HepG2 (cell line): ENCODE data around the gene E2F1. TPM values are rescaled to one million over a fixed set of nuclear protein-coding genes. Genes with fewer than 3 reads are reported as not detected.
A peak's percentile ranks its signal among the peaks of the same experiment; 100 is the strongest.

Experiments used
- DRAP1 ChIP-seq: IDR thresholded peaks from 2 replicates; pipeline ENCODE4 v1.6.1; 2016; ENCODE audit warnings: missing genetic modification reagents, missing compliant biosample characterization
- DZIP1 ChIP-seq: sonication (generic); formaldehyde crosslinking; IDR thresholded peaks from 2 replicates; pipeline ENCODE4 v1.5.0; 2020; ENCODE audit warnings: mild to moderate bottlenecking, missing genetic modification reagents
- ELF3 ChIP-seq: IDR thresholded peaks from 2 replicates; pipeline ENCODE4 v1.6.1; 2016; ENCODE audit warnings: missing genetic modification reagents, missing compliant biosample characterization
- HDAC1 ChIP-seq: sonication (generic); formaldehyde crosslinking; IDR thresholded peaks from 2 replicates; pipeline ENCODE4 v1.5.1; 2020; ENCODE audit warnings: mild to moderate bottlenecking, missing genetic modification reagents
- HMGXB4 ChIP-seq, 2 experiments: sonication (generic) in 1 of 2; formaldehyde crosslinking in 1 of 2; IDR thresholded peaks; 2 replicates each; pipeline versions ENCODE4 v1.4.0 to v1.6.1; 2018 to 2020; ENCODE audit warnings: missing genetic modification reagents in 2 of 2, borderline replicate concordance in 1 of 2, low read depth in 1 of 2, mild to moderate bottlenecking in 1 of 2, missing biosample characterization in 1 of 2
- MXD1 ChIP-seq: sonication (generic); formaldehyde crosslinking; IDR thresholded peaks from 2 replicates; pipeline ENCODE4 v1.4.0; 2020; ENCODE audit warnings: mild to moderate bottlenecking, missing genetic modification reagents
- PATZ1 ChIP-seq: sonication (generic); formaldehyde crosslinking; IDR thresholded peaks from 2 replicates; pipeline ENCODE4 v1.4.0; 2020; ENCODE audit warnings: missing genetic modification reagents
- RAD21 ChIP-seq: fragments of 450-650 bp; formaldehyde crosslinking; IDR thresholded peaks from 2 replicates; pipeline ENCODE4 v1.5.0; 2020; ENCODE audit warnings: mild to moderate bottlenecking
- ZNF18 ChIP-seq: sonication (generic); formaldehyde crosslinking; IDR thresholded peaks from 2 replicates; pipeline ENCODE4 v1.8.0; 2022; ENCODE audit warnings: mild to moderate bottlenecking, missing genetic modification reagents; ENCODE audit not compliant: insufficient replicate concordance
- ZNF280B ChIP-seq: sonication (generic); formaldehyde crosslinking; IDR thresholded peaks from 2 replicates; pipeline ENCODE4 v1.5.0; 2020; ENCODE audit warnings: missing genetic modification reagents, mild to moderate bottlenecking, borderline replicate concordance
- ZNF337 ChIP-seq: sonication (generic); formaldehyde crosslinking; IDR thresholded peaks from 2 replicates; pipeline ENCODE4 v1.5.1; 2020; ENCODE audit warnings: missing genetic modification reagents, low read depth, mild to moderate bottlenecking, borderline replicate concordance
- ZNF460 ChIP-seq: sonication (generic); formaldehyde crosslinking; IDR thresholded peaks from 2 replicates; pipeline ENCODE4 v1.5.1; 2020; ENCODE audit warnings: missing genetic modification reagents, mild to moderate bottlenecking, borderline replicate concordance
- ZNF780A ChIP-seq: sonication (generic); formaldehyde crosslinking; IDR thresholded peaks from 2 replicates; pipeline ENCODE4 v1.8.0; 2022; ENCODE audit warnings: mild to moderate bottlenecking, missing genetic modification reagents, moderate library complexity
- polyA plus RNA-seq, 8 experiments: library from polyadenylated mRNA; depleted of rRNA in 3 of 8; stranded (reverse) in 7 of 8; unstranded in 1 of 8; fragments of >200 nt; fragmentation: Illumina TruSeq in 4 of 8; extraction: Trizol in 4 of 8; gene quantifications; 2 replicates each; pipeline versions ENCODE4 v1.2.1 to v1.2.3, GENCODE V29; 2011 to 2016; ENCODE audit warnings: low read depth in 4 of 8, missing spikeins in 1 of 8, mixed read lengths in 1 of 8; ENCODE audit not compliant: insufficient read depth in 1 of 8
- total RNA-seq, 5 experiments: library from RNA; depleted of rRNA; stranded (reverse); fragments of >200 nt; fragmentation: Illumina TruSeq; extraction: Trizol; gene quantifications; 2 replicates each; pipeline ENCODE4 v1.2.3, GENCODE V29; 2016; ENCODE audit warnings: low read depth in 1 of 5

The E2F1 gene
- total and polyA plus RNA-seq, 2 of the 13 experiments (the other 11 are each of a cell fraction or from before 2014, with no cell fraction given), result 25.5 to 39.4 TPM

- TF ChIP-seq ZNF280B (CRISPR knock-in tag) (0 out of 2 replicates have a peak, but pooled peaks have one; percentile 75), HDAC1 (CRISPR knock-in tag) (peak; percentile 52), MXD1 (CRISPR knock-in tag) (peak; percentile 26; the same call in 1 of the 2 replicates), ZNF18 (CRISPR knock-in tag) (peak; percentile 15), RAD21 (CRISPR knock-in tag) (peak; percentile 70; the same call in 1 of the 2 replicates), PATZ1 (CRISPR knock-in tag) (peak; percentile 77; the same call in 1 of the 2 replicates), DRAP1 (no peak), DZIP1 (CRISPR knock-in tag) (peak; percentile 92), HMGXB4 (CRISPR knock-in tag; IDR thresholded peaks at IDR 0.05; ENCODE audit: borderline replicate concordance in 1 of 2, low read depth in 1 of 2) (peak in 1 of 2 experiments; percentile 44; a peak in 2 of 4 replicates), ZNF337 (no peak), ZNF460 (no peak), ELF3 (no peak), ZNF780A (CRISPR knock-in tag) (no peak)
These were observed 671 bp downstream of the E2F1 start (continued) for GRCh38 chr20:33685328-33686099.
